Measurements from ENCODE around the gene ZFP36.

ZFP36 gene

GRCh38 chr19:39413272-39413910 lies 6.7 kb downstream of the ZFP36 start:
- Histone ChIP-seq H3K4me3 (ENCODE audit: low read depth in 1 of 2, low read length in 1 of 2) (peak overlapping the region; percentile 98 to 100), H3K4me1 (ENCODE audit: control insufficient read depth in 1 of 2, insufficient read depth in 1 of 2, low read depth in 1 of 2, low read length in 1 of 2) (peaks cover 34 to 36% of the 10 kb centered on the region in 2 experiments), H3K36me3 (peaks cover 6% of the 10 kb centered on the region), H3K27me3 (peaks cover 31% of the 10 kb centered on the region), H3K27ac (peak overlapping the region; percentile 100), H3K9me3 (no peaks in the 10 kb centered on the region)
- TF ChIP-seq CTCF (IDR thresholded peaks at IDR 0.05), result no peak

- H3K4me1 ChIP-seq (ENCODE audit: control insufficient read depth in 1 of 2, insufficient read depth in 1 of 2, low read depth in 1 of 2, low read length in 1 of 2), result peaks cover 29 to 34% of the 10 kb centered on the region in 2 experiments
- no peaks in the 10 kb centered on the region for H3K36me3 ChIP-seq
- TF ChIP-seq CTCF (IDR thresholded peaks at IDR 0.05), result no peak
- H3K27me3 ChIP-seq, result peaks cover 31% of the 10 kb centered on the region
- H3K4me3 ChIP-seq (ENCODE audit: low read depth in 1 of 2, low read length in 1 of 2), result no peak overlapping the region
- H3K9me3 ChIP-seq, result no peaks in the 10 kb centered on the region
- H3K27ac ChIP-seq, result no peak overlapping the region
These were observed 7.4 kb downstream of the ZFP36 start for GRCh38 chr19:39413911-39414608.

- no peak overlapping the region for H3K27ac ChIP-seq
- peaks cover 26 to 31% of the 10 kb centered on the region in 2 experiments for H3K4me1 ChIP-seq (ENCODE audit: control insufficient read depth in 1 of 2, insufficient read depth in 1 of 2, low read depth in 1 of 2, low read length in 1 of 2)
- no peak overlapping the region for H3K4me3 ChIP-seq (ENCODE audit: low read depth in 1 of 2, low read length in 1 of 2)
- H3K9me3 ChIP-seq, result no peaks in the 10 kb centered on the region
- H3K36me3 ChIP-seq, result no peaks in the 10 kb centered on the region
- H3K27me3 ChIP-seq, result peaks cover 31% of the 10 kb centered on the region
- no peak for TF ChIP-seq CTCF (IDR thresholded peaks at IDR 0.05)
These were observed 8.7 kb downstream of the ZFP36 start for GRCh38 chr19:39415111-39416046.

GRCh38 chr19:39416152-39417120 lies 9.8 kb downstream of the ZFP36 start:
- TF ChIP-seq CTCF (IDR thresholded peaks at IDR 0.05), result no peak
- Histone ChIP-seq H3K9me3 (no peaks in the 10 kb centered on the region), H3K4me1 (ENCODE audit: control insufficient read depth in 1 of 2, insufficient read depth in 1 of 2, low read depth in 1 of 2, low read length in 1 of 2) (peaks cover 15 to 21% of the 10 kb centered on the region in 2 experiments), H3K27ac (no peak overlapping the region), H3K27me3 (peaks cover 31% of the 10 kb centered on the region), H3K36me3 (no peaks in the 10 kb centered on the region), H3K4me3 (ENCODE audit: low read depth in 1 of 2, low read length in 1 of 2) (no peak overlapping the region)

Measured in neutrophil (primary cell).